ENCODE measurements around the gene CLDN9.

DNA sequence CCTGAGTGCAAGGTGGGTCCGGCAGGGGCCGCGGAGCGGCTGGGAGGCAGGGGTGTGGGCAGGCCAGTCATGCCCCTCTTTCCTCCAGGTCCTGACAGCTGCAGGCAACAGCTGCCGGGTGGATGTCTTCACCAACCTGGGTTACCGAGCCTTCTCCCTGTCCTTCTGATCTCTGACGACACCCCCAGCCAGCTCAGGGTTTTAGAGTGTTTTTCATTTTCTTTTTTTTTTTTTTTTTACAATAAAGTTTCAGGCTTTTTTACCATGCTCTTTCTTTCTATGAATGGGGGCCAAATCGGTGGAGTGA is 14.7 kb downstream of the CLDN9 start:
- TF ChIP-seq, protein P1, sequence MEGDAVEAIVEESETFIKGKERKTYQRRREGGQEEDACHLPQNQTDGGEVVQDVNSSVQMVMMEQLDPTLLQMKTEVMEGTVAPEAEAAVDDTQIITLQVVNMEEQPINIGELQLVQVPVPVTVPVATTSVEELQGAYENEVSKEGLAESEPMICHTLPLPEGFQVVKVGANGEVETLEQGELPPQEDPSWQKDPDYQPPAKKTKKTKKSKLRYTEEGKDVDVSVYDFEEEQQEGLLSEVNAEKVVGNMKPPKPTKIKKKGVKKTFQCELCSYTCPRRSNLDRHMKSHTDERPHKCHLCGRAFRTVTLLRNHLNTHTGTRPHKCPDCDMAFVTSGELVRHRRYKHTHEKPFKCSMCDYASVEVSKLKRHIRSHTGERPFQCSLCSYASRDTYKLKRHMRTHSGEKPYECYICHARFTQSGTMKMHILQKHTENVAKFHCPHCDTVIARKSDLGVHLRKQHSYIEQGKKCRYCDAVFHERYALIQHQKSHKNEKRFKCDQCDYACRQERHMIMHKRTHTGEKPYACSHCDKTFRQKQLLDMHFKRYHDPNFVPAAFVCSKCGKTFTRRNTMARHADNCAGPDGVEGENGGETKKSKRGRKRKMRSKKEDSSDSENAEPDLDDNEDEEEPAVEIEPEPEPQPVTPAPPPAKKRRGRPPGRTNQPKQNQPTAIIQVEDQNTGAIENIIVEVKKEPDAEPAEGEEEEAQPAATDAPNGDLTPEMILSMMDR (IDR thresholded peaks at IDR 0.05), result no peak
- TF ChIP-seq POLR2A (IDR thresholded peaks at IDR 0.05), result no peak
